A673 (cell line): ENCODE measurements around the gene GLI3. TPM values are rescaled to one million over a fixed set of nuclear protein-coding genes. Genes with fewer than 3 reads are reported as not detected.

Source experiments
- BruUV-seq: library from RNA; stranded (reverse); fragments of 400-500 nt; replicated peaks from 2 replicates; lab custom pipeline; 2021; lab: Mats Ljungman, UMichigan
- CTCF ChIA-PET: fragments of 300-600 bp; sonication (Branson Sonifier 250); formaldehyde crosslinking; loops from one replicate; lab custom pipeline; 2022; ENCODE audit warnings: antibody characterized with exemption; lab: Charles Lee
- POLR2A ChIA-PET: fragments of 300-600 bp; sonication (Branson Sonifier 250); formaldehyde crosslinking; loops from one replicate; lab custom pipeline; 2022; ENCODE audit warnings: antibody characterized with exemption; ENCODE audit not compliant: low non-redundant PET; lab: Charles Lee
- DNase-seq: peaks from one replicate; pipeline ENCODE4 v3.0.0-alpha.2; 2015; ENCODE audit warnings: low spot score
- H3K27ac ChIP-seq: fragments of 200-600 bp; sonication (generic); 2 replicates; pipeline ENCODE4 v1.5.1; 2016; ENCODE audit warnings: mixed run types, low read depth, mild to moderate bottlenecking, mixed read lengths, antibody characterized with exemption, low read length; ENCODE audit not compliant: poor library complexity, severe bottlenecking
- H3K27me3 ChIP-seq: fragments of 200-600 bp; sonication (generic); replicated peaks from 2 replicates; pipeline ENCODE4 v1.6.1; 2017; ENCODE audit warnings: mixed run types, low read depth, mild to moderate bottlenecking, mixed read lengths, antibody characterized with exemption, low read length; ENCODE audit not compliant: insufficient read depth, poor library complexity
- H3K36me3 ChIP-seq: fragments of 200-600 bp; sonication (generic); 2 replicates; pipeline ENCODE4 v1.6.1; 2016; ENCODE audit warnings: mixed run types, mild to moderate bottlenecking, mixed read lengths, antibody characterized with exemption, low read length; ENCODE audit not compliant: insufficient read depth, poor library complexity, severe bottlenecking
- H3K4me1 ChIP-seq: fragments of 200-600 bp; sonication (generic); 2 replicates; pipeline ENCODE4 v1.6.1; 2017; ENCODE audit warnings: mixed run types, mild to moderate bottlenecking, mixed read lengths, antibody characterized with exemption, low read length; ENCODE audit not compliant: insufficient read depth, poor library complexity, severe bottlenecking
- H3K4me3 ChIP-seq: fragments of 200-600 bp; sonication (generic); 2 replicates; pipeline ENCODE4 v1.5.1; 2016; ENCODE audit warnings: low read depth, mixed run types, mild to moderate bottlenecking, mixed read lengths, low read length; ENCODE audit not compliant: poor library complexity, severe bottlenecking
- H3K9me3 ChIP-seq: fragments of 200-600 bp; sonication (generic); 2 replicates; pipeline ENCODE4 v1.6.1; 2016; ENCODE audit warnings: mixed run types, low read depth, mild to moderate bottlenecking, mixed read lengths, antibody characterized with exemption, low read length; ENCODE audit not compliant: poor library complexity, severe bottlenecking
- EZH2 ChIP-seq: fragments of 200-600 bp; sonication (generic); IDR thresholded peaks from 2 replicates; pipeline ENCODE4 v1.6.1; 2017; ENCODE audit warnings: borderline replicate concordance, low read depth, mild to moderate bottlenecking, mixed read lengths, antibody characterized with exemption, low read length; ENCODE audit not compliant: poor library complexity, severe bottlenecking
- intact Hi-C: fragments of 100-400 bp; cut with micrococcal nuclease; formaldehyde crosslinking; loops from one replicate; pipeline ENCODE4 v1.10.0; 2022; ENCODE audit not compliant: unreplicated experiment
- total RNA-seq: library from RNA; stranded (reverse); gene quantifications from 2 replicates; pipeline ENCODE4 v1.2.3, GENCODE V29; 2021
- TF ChIP-seq, protein P1 (sequence below): fragments of 300-800, 200-600 bp; sonication (generic); conservative IDR thresholded peaks from 2 replicates; pipeline ENCODE4 v1.5.1; 2017; ENCODE audit warnings: low read depth, mild to moderate bottlenecking, antibody characterized with exemption, low read length, moderate library complexity, mixed read lengths

GLI3 gene
- total RNA-seq, 1 experiment from 2014 or later = 52.6 TPM

DNA sequence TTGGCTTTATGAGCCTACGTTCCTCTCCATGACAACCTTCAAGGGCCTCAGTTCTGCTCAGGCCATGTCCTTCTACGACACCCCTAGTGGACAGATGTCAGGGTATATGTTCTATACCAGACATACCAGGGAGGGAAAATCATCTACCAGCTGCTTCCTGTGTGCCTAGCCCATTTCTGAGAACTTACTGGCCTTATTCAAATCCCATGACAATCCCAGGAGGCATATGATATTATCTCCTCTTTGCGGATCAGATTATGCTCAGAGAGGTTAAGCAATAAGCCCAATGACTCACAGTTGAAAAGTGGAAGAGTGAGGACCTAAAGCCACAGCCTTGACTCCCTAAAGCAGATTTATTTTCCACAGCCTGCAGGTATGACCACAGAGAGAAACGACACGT is 139.3 kb downstream of the GLI3 start:
- no peak overlapping the region for H3K4me3 ChIP-seq
- intact Hi-C loops = no loop called here
- POLR2A ChIA-PET = no interaction called here
- H3K36me3 ChIP-seq = no peaks in the 10 kb centered on the region
- no peaks in the 10 kb centered on the region for H3K9me3 ChIP-seq
- peaks cover 47% of the 10 kb centered on the region for H3K4me1 ChIP-seq
- BruUV-seq = no TSS peak
- CTCF ChIA-PET = no interaction called here
- no peak for TF ChIP-seq EZH2
- TF ChIP-seq, protein P1, sequence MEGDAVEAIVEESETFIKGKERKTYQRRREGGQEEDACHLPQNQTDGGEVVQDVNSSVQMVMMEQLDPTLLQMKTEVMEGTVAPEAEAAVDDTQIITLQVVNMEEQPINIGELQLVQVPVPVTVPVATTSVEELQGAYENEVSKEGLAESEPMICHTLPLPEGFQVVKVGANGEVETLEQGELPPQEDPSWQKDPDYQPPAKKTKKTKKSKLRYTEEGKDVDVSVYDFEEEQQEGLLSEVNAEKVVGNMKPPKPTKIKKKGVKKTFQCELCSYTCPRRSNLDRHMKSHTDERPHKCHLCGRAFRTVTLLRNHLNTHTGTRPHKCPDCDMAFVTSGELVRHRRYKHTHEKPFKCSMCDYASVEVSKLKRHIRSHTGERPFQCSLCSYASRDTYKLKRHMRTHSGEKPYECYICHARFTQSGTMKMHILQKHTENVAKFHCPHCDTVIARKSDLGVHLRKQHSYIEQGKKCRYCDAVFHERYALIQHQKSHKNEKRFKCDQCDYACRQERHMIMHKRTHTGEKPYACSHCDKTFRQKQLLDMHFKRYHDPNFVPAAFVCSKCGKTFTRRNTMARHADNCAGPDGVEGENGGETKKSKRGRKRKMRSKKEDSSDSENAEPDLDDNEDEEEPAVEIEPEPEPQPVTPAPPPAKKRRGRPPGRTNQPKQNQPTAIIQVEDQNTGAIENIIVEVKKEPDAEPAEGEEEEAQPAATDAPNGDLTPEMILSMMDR = peak; percentile 48
- H3K27me3 ChIP-seq = no peaks in the 10 kb centered on the region
- DNase-seq = peak; percentile 91
- H3K27ac ChIP-seq = peak overlapping the region; percentile 79

- POLR2A ChIA-PET = interaction anchor here (0.6 kb wide), 1 partner anchor 106 kb away, joined by 7 read pairs; no protein-coding TSS in a partner anchor
Measured at GRCh38 chr7:42096681-42097561, 140.1 kb downstream of the GLI3 start.

DNA sequence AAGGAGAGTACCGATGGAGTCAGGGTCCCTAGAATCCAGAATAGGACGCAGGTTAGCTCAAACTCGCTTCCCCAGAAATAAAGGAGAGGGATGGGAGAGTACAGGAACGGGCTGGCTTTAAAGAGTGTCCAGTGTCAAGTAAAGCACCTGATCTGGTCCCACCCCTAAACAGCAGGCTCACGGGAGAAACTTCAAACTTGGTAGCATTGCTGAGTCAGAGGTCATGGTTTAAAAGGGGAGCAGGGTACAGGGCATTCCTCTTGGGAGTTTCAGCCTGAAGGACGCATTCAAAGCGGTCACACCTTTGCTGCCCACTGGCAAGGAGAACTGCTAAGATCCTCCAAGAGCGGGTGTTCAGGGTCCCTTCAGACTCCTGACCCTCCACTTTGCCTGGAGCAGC is 140.7 kb downstream of the GLI3 start:
- DNase-seq = no peak
- Histone ChIP-seq H3K4me1 (peaks cover 47% of the 10 kb centered on the region), H3K27me3 (no peaks in the 10 kb centered on the region), H3K36me3 (no peaks in the 10 kb centered on the region), H3K27ac (peak overlapping the region; percentile 79), H3K9me3 (no peaks in the 10 kb centered on the region), H3K4me3 (no peak overlapping the region)
- CTCF ChIA-PET = interaction anchor here (0.5 kb wide), 1 partner anchor 722 kb away, joined by 5 read pairs; no protein-coding TSS in a partner anchor
- BruUV-seq = no TSS peak
- no peak for TF ChIP-seq EZH2
- TF ChIP-seq, protein P1 = no peak
- intact Hi-C loops = no loop called here
- POLR2A ChIA-PET = interaction anchor here (0.6 kb wide), 1 partner anchor 105 kb away, joined by 7 read pairs; no protein-coding TSS in a partner anchor

More at GRCh38 chr7:42096681-42097561, 140.1 kb downstream of the GLI3 start:
- no peaks in the 10 kb centered on the region for H3K27me3 ChIP-seq
- no peaks in the 10 kb centered on the region for H3K36me3 ChIP-seq
- DNase-seq = peak; percentile 56
- H3K4me1 ChIP-seq = peaks cover 47% of the 10 kb centered on the region
- no peak overlapping the region for H3K4me3 ChIP-seq
- CTCF ChIA-PET = interaction anchor here (0.5 kb wide), 1 partner anchor 721 kb away, joined by 5 read pairs; no protein-coding TSS in a partner anchor
- no peak for TF ChIP-seq EZH2
- TF ChIP-seq, protein P1 = no peak
- peak overlapping the region; percentile 79 for H3K27ac ChIP-seq
- H3K9me3 ChIP-seq = no peaks in the 10 kb centered on the region
- intact Hi-C loops = no loop called here
- BruUV-seq = no TSS peak
